Measurements from ENCODE around the gene PDE6C.
A peak's percentile ranks its signal among the peaks of the same experiment; 100 is the strongest.

DNA sequence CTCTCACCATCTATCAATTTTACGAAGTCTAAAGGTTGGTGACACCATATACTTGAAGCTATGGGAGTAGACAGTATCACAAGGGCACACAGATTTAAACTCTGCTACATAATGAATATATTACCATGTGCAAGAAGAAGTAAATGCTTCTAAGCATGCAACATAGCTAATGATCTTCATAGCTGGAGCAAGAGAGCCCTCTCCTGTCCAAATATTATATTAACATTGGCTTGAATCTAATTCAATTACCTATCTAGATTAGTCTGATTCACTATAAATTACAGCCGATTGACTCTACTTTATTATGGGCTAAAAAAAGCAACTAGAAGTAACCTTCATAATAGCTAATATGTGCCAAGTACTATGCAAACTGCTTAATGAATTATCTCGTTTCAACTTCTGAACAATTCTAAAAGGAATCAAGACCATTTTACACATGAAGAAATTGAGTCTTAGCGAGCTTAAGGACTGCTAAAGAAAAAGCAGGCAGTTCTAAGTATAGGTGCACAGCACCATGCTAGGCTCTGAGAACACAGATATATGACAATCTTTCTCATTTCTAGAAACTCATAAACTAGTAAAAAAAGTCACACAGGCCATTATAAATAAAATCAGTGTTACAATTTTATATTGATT lies 68.2 kb downstream of the PDE6C start:
- TF ChIP-seq, protein P1, sequence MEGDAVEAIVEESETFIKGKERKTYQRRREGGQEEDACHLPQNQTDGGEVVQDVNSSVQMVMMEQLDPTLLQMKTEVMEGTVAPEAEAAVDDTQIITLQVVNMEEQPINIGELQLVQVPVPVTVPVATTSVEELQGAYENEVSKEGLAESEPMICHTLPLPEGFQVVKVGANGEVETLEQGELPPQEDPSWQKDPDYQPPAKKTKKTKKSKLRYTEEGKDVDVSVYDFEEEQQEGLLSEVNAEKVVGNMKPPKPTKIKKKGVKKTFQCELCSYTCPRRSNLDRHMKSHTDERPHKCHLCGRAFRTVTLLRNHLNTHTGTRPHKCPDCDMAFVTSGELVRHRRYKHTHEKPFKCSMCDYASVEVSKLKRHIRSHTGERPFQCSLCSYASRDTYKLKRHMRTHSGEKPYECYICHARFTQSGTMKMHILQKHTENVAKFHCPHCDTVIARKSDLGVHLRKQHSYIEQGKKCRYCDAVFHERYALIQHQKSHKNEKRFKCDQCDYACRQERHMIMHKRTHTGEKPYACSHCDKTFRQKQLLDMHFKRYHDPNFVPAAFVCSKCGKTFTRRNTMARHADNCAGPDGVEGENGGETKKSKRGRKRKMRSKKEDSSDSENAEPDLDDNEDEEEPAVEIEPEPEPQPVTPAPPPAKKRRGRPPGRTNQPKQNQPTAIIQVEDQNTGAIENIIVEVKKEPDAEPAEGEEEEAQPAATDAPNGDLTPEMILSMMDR (IDR thresholded peaks at IDR 0.05; ENCODE audit: low read length): peak; percentile 39
- no peak for TF ChIP-seq EZH2 (optimal IDR thresholded peaks at IDR 0.05; ENCODE audit: low read depth, low read length)
